ENCODE results near the gene PATJ.
"Not testable (repeated sequence)": the region's sequence is repeated elsewhere in the genome, so short reads cannot be mapped to it uniquely, and the experiment has no call there.

The PATJ gene

GRCh38 chr1:61828805-61829204, 86.5 kb downstream of the PATJ start:
- peaks cover 5 to 9% of the 10 kb centered on the region in 2 donors for H3K36me3 ChIP-seq (ENCODE audit: control insufficient read depth in 2 of 2, insufficient read depth in 2 of 2, low read length in 2 of 2)
- no peaks in the 10 kb centered on the region for H3K9me3 ChIP-seq (ENCODE audit: control insufficient read depth in 2 of 2, low read length in 2 of 2)
- H3K27me3 ChIP-seq (ENCODE audit: control insufficient read depth in 1 of 2, insufficient read depth in 2 of 2, low read length in 2 of 2) = no peaks in the 10 kb centered on the region

DNA sequence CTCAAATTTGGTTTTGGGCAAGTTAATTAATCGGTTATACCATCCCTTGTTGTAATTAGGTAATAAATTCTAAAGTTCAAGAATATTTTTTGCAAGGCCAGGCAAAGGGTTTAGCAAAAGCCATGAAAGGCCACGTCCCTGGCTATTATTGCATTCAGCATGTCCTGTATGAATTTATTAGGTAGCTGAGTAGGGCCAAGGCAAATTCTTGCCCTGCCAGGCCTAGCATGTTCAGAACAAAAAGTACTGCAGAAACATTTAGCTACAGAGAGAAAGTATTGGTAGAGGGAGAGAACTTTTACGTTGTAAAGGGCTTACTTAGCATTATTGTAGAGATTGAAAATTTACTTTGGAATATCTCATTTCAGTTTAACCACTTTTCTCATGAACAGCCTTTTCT, 94.4 kb downstream of the PATJ start:
- peaks cover 0 to under 1% of the 10 kb centered on the region in 2 donors for H3K36me3 ChIP-seq (ENCODE audit: control insufficient read depth in 2 of 2, insufficient read depth in 2 of 2, low read length in 2 of 2)
- H3K4me1 ChIP-seq (ENCODE audit: control insufficient read depth, insufficient read depth, low read length) = peaks cover 5% of the 10 kb centered on the region
- H3K27me3 ChIP-seq (ENCODE audit: control insufficient read depth in 1 of 2, insufficient read depth in 2 of 2, low read length in 2 of 2) = no peaks in the 10 kb centered on the region
- no peak overlapping the region for H3K4me3 ChIP-seq (ENCODE audit: low read length in 2 of 2)
- no peak overlapping the region for H3K27ac ChIP-seq (ENCODE audit: low read length)
- H3K9me3 ChIP-seq (ENCODE audit: control insufficient read depth in 2 of 2, low read length in 2 of 2) = no peaks in the 10 kb centered on the region
- no peak overlapping the region for H3K9ac ChIP-seq (ENCODE audit: low read length in 2 of 2)

More at GRCh38 chr1:61828805-61829204, 86.5 kb downstream of the PATJ start:
- no peak overlapping the region for H3K27ac ChIP-seq (ENCODE audit: low read length)
- H3K4me1 ChIP-seq (ENCODE audit: control insufficient read depth, insufficient read depth, low read length) = no peaks in the 10 kb centered on the region
- no peak overlapping the region for H3K9ac ChIP-seq (ENCODE audit: low read length in 2 of 2)
- H3K4me3 ChIP-seq (ENCODE audit: low read length in 2 of 2) = no peak overlapping the region

GRCh38 chr1:61837607-61838006, 95.3 kb downstream of the PATJ start:
- H3K36me3 ChIP-seq (ENCODE audit: control insufficient read depth in 2 of 2, insufficient read depth in 2 of 2, low read length in 2 of 2); H3K9me3 ChIP-seq (ENCODE audit: control insufficient read depth in 2 of 2, low read length in 2 of 2); H3K27me3 ChIP-seq (ENCODE audit: control insufficient read depth in 1 of 2, insufficient read depth in 2 of 2, low read length in 2 of 2); H3K4me1 ChIP-seq (ENCODE audit: control insufficient read depth, insufficient read depth, low read length); H3K4me3 ChIP-seq (ENCODE audit: low read length in 2 of 2); H3K9ac ChIP-seq (ENCODE audit: low read length in 2 of 2); H3K27ac ChIP-seq (ENCODE audit: low read length): not testable (repeated sequence)

DNA sequence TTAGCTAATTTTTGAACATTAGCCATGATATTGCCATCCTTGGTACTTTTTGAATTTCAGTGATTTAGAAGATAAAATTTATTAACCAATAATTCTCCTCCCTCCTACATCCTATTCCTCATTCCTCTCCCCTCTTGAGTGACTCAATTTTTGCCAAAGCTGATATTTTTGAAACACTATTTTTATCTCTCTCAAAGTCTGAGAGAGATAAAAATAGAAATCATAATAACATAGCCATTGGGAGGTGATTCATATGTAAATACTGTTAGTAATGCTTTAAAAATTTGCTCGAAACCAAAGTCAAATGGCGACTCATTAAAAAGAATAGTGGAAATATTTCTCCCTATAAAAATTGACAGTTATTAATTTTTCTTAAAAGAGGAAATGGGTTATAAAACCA, 97.4 kb downstream of the PATJ start:
- H3K4me1 ChIP-seq (ENCODE audit: control insufficient read depth, insufficient read depth, low read length) = peaks cover 5% of the 10 kb centered on the region

GRCh38 chr1:61842036-61842435, 99.8 kb downstream of the PATJ start:
- H3K4me1 ChIP-seq (ENCODE audit: control insufficient read depth, insufficient read depth, low read length) = peaks cover 3% of the 10 kb centered on the region

More for the DNA sequence above, 97.4 kb downstream of the PATJ start:
- no peaks in the 10 kb centered on the region for H3K27me3 ChIP-seq (ENCODE audit: control insufficient read depth in 1 of 2, insufficient read depth in 2 of 2, low read length in 2 of 2)
- no peaks in the 10 kb centered on the region for H3K36me3 ChIP-seq (ENCODE audit: control insufficient read depth in 2 of 2, insufficient read depth in 2 of 2, low read length in 2 of 2)
- no peak overlapping the region for H3K9ac ChIP-seq (ENCODE audit: low read length in 2 of 2)
- no peak overlapping the region for H3K27ac ChIP-seq (ENCODE audit: low read length)
- H3K4me3 ChIP-seq (ENCODE audit: low read length in 2 of 2) = no peak overlapping the region
- no peaks in the 10 kb centered on the region for H3K9me3 ChIP-seq (ENCODE audit: control insufficient read depth in 2 of 2, low read length in 2 of 2)

GRCh38 chr1:61842863-61843514, 100.7 kb downstream of the PATJ start:
- no peaks in the 10 kb centered on the region for H3K36me3 ChIP-seq (ENCODE audit: control insufficient read depth in 2 of 2, insufficient read depth in 2 of 2, low read length in 2 of 2)
- peaks cover 3% of the 10 kb centered on the region for H3K4me1 ChIP-seq (ENCODE audit: control insufficient read depth, insufficient read depth, low read length)
- no peak overlapping the region for H3K27ac ChIP-seq (ENCODE audit: low read length)
- H3K9me3 ChIP-seq (ENCODE audit: control insufficient read depth in 2 of 2, low read length in 2 of 2) = no peaks in the 10 kb centered on the region
- no peak overlapping the region for H3K4me3 ChIP-seq (ENCODE audit: low read length in 2 of 2)
- H3K27me3 ChIP-seq (ENCODE audit: control insufficient read depth in 1 of 2, insufficient read depth in 2 of 2, low read length in 2 of 2) = no peaks in the 10 kb centered on the region
- H3K9ac ChIP-seq (ENCODE audit: low read length in 2 of 2) = no peak overlapping the region

More at GRCh38 chr1:61842036-61842435, 99.8 kb downstream of the PATJ start:
- H3K9ac ChIP-seq (ENCODE audit: low read length in 2 of 2) = no peak overlapping the region
- H3K27ac ChIP-seq (ENCODE audit: low read length) = no peak overlapping the region
- no peaks in the 10 kb centered on the region for H3K36me3 ChIP-seq (ENCODE audit: control insufficient read depth in 2 of 2, insufficient read depth in 2 of 2, low read length in 2 of 2)
- H3K9me3 ChIP-seq (ENCODE audit: control insufficient read depth in 2 of 2, low read length in 2 of 2) = no peaks in the 10 kb centered on the region
- no peak overlapping the region for H3K4me3 ChIP-seq (ENCODE audit: low read length in 2 of 2)
- H3K27me3 ChIP-seq (ENCODE audit: control insufficient read depth in 1 of 2, insufficient read depth in 2 of 2, low read length in 2 of 2) = no peaks in the 10 kb centered on the region

GRCh38 chr1:61844006-61844405, 101.7 kb downstream of the PATJ start:
- Histone ChIP-seq H3K36me3 (ENCODE audit: control insufficient read depth in 2 of 2, insufficient read depth in 2 of 2, low read length in 2 of 2) (no peaks in the 10 kb centered on the region), H3K9me3 (ENCODE audit: control insufficient read depth in 2 of 2, low read length in 2 of 2) (no peaks in the 10 kb centered on the region), H3K4me1 (ENCODE audit: control insufficient read depth, insufficient read depth, low read length) (peaks cover 3% of the 10 kb centered on the region), H3K27ac (ENCODE audit: low read length) (no peak overlapping the region), H3K27me3 (ENCODE audit: control insufficient read depth in 1 of 2, insufficient read depth in 2 of 2, low read length in 2 of 2) (no peaks in the 10 kb centered on the region), H3K9ac (ENCODE audit: low read length in 2 of 2) (no peak overlapping the region), H3K4me3 (ENCODE audit: low read length in 2 of 2) (no peak overlapping the region)

DNA sequence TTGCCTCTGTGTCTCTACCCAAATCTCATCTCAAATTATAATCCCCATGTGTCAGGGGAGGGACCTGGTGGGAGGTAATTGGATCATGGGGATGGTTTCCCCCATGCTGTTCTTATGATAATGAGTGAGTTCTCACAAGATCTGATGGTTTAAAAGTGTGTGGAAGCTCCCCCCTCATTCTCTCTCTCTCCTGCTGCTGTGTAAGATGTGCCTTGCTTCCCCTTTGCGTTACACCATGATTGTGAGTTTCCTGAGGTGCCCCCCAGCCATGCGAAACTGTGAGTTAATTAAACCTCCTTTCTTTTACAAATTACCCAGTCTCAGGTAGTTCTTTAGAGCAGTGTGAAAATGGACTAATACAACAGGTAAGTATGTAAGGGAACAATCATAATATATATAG, 102.4 kb downstream of the PATJ start:
- not testable (repeated sequence) for H3K27me3 ChIP-seq (ENCODE audit: control insufficient read depth in 1 of 2, insufficient read depth in 2 of 2, low read length in 2 of 2); H3K27ac ChIP-seq (ENCODE audit: low read length)

GRCh38 chr1:61851235-61851634, 109.0 kb downstream of the PATJ start:
- Histone ChIP-seq H3K9ac (ENCODE audit: low read length in 2 of 2) (no peak overlapping the region), H3K4me1 (ENCODE audit: control insufficient read depth, insufficient read depth, low read length) (peaks cover 3% of the 10 kb centered on the region), H3K4me3 (ENCODE audit: low read length in 2 of 2) (no peak overlapping the region), H3K27me3 (ENCODE audit: control insufficient read depth in 1 of 2, insufficient read depth in 2 of 2, low read length in 2 of 2) (no peaks in the 10 kb centered on the region), H3K9me3 (ENCODE audit: control insufficient read depth in 2 of 2, low read length in 2 of 2) (no peaks in the 10 kb centered on the region), H3K27ac (ENCODE audit: low read length) (no peak overlapping the region), H3K36me3 (ENCODE audit: control insufficient read depth in 2 of 2, insufficient read depth in 2 of 2, low read length in 2 of 2) (peaks cover 0 to 5% of the 10 kb centered on the region in 2 donors)

More for the DNA sequence above, 102.4 kb downstream of the PATJ start:
- H3K36me3 ChIP-seq (ENCODE audit: control insufficient read depth in 2 of 2, insufficient read depth in 2 of 2, low read length in 2 of 2); H3K9me3 ChIP-seq (ENCODE audit: control insufficient read depth in 2 of 2, low read length in 2 of 2); H3K9ac ChIP-seq (ENCODE audit: low read length in 2 of 2); H3K4me3 ChIP-seq (ENCODE audit: low read length in 2 of 2); H3K4me1 ChIP-seq (ENCODE audit: control insufficient read depth, insufficient read depth, low read length): not testable (repeated sequence)

GRCh38 chr1:61851849-61852669, 109.8 kb downstream of the PATJ start:
- Histone ChIP-seq H3K36me3 (ENCODE audit: control insufficient read depth in 2 of 2, insufficient read depth in 2 of 2, low read length in 2 of 2) (peaks cover 0 to 5% of the 10 kb centered on the region in 2 donors), H3K9ac (ENCODE audit: low read length in 2 of 2) (no peak overlapping the region)

DNA sequence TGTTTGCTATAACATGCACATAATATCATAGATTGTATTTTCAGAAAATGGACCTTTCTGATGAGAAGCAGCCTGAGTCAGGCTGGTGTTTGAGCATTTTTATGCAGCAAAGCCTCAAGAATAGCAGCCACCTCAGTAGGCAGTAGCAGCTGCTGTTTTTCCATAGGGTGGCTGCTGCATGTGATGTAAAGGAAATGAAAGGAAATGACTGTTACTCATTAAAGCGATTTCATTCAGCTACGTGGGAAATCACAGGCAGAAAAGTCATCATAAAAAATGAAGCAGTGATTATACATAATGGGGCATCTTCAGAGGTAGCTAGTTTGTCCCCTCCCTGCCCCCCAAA, 110.4 kb downstream of the PATJ start:
- H3K27me3 ChIP-seq (ENCODE audit: control insufficient read depth in 1 of 2, insufficient read depth in 2 of 2, low read length in 2 of 2) = no peaks in the 10 kb centered on the region
- no peaks in the 10 kb centered on the region for H3K9me3 ChIP-seq (ENCODE audit: control insufficient read depth in 2 of 2, low read length in 2 of 2)
- H3K4me3 ChIP-seq (ENCODE audit: low read length in 2 of 2) = no peak overlapping the region
- H3K4me1 ChIP-seq (ENCODE audit: control insufficient read depth, insufficient read depth, low read length) = no peaks in the 10 kb centered on the region
- H3K36me3 ChIP-seq (ENCODE audit: control insufficient read depth in 2 of 2, insufficient read depth in 2 of 2, low read length in 2 of 2) = peaks cover 0 to 5% of the 10 kb centered on the region in 2 donors
- no peak overlapping the region for H3K27ac ChIP-seq (ENCODE audit: low read length)
- no peak overlapping the region for H3K9ac ChIP-seq (ENCODE audit: low read length in 2 of 2)

More at GRCh38 chr1:61851849-61852669, 109.8 kb downstream of the PATJ start:
- Histone ChIP-seq H3K9me3 (ENCODE audit: control insufficient read depth in 2 of 2, low read length in 2 of 2) (no peaks in the 10 kb centered on the region), H3K4me1 (ENCODE audit: control insufficient read depth, insufficient read depth, low read length) (no peaks in the 10 kb centered on the region), H3K27ac (ENCODE audit: low read length) (no peak overlapping the region), H3K27me3 (ENCODE audit: control insufficient read depth in 1 of 2, insufficient read depth in 2 of 2, low read length in 2 of 2) (no peaks in the 10 kb centered on the region), H3K4me3 (ENCODE audit: low read length in 2 of 2) (no peak overlapping the region)

Data from stomach smooth muscle (tissue), 2 donors.